HG03378 (cell line): ENCODE data around the gene OSBPL10.

Source experiments
- ATAC-seq: cut with Tn5 transposase; IDR thresholded peaks from one replicate; pipeline ENCODE4 v1.9.1; 2021; ENCODE audit warnings: mild to moderate bottlenecking, moderate library complexity; ENCODE audit not compliant: unreplicated experiment

Gene OSBPL10

DNA sequence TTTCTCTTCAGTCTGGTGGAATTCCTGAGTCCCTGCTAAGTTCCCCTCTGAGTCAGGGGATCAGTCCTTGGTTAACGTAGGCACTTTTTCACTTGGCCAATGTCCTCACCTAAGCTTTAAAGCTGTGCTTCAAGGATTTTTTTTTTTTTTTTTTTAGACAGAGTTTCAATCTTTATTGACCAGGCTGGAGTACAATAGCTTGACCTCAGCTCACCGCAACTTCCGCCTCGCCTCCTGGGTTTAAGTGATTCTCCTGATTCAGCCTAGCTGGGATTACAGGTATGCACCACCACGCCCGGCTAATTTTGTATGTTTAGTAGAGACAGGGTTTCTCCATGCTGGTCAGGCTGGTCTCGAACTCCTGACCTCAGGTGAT is 228.0 kb downstream of the OSBPL10 start:
- no peak for ATAC-seq

- ATAC-seq: no peak
Measured at GRCh38 chr3:31752305-31753049, 228.6 kb downstream of the OSBPL10 start.

DNA sequence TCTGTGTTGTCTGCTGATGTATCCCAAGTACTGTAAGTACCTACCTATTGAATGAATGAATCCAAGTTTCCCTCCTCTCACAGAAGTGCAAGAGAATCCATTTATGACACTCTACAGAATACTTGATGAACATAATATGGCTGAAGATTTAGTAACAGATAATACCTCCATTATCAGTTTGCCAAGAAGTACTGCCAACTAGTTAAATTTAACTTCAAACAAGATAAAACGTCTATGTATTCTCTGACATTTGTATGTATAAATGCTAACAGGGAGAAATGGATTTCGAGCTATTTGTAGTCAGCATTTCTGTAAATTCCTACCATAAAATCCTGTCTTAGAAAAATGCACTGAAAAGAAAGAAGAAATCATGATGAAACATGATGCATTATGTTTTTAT is 230.7 kb downstream of the OSBPL10 start:
- ATAC-seq: no peak

- no peak for ATAC-seq
Measured at GRCh38 chr3:31748933-31749295, 232.1 kb downstream of the OSBPL10 start.

GRCh38 chr3:31748281-31748932 is 232.7 kb downstream of the OSBPL10 start:
- ATAC-seq: no peak

- no peak for ATAC-seq
Measured at GRCh38 chr3:31747785-31748184, 233.3 kb downstream of the OSBPL10 start.

DNA sequence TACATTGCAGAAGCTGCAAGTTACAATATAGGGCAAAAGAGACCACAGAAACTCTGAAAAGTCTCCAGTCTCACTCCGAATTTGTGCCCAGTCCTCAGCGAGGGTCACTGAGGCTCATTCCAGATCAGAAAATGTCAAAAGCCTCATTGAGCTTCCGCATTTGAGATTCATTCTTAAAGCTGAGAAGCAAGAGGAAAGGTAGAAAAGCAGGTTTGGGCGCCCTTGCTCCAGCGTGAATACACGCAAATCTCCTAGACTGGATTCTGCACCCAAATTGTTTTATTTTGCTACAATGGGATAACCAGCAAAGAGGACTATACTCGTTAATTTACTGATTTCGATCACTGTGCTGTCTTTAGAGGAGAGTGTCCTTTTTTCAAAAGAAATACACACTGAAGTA is 236.1 kb downstream of the OSBPL10 start:
- ATAC-seq: no peak

GRCh38 chr3:31743331-31744089 is 237.6 kb downstream of the OSBPL10 start:
- ATAC-seq: no peak

- ATAC-seq: no peak
Measured at GRCh38 chr3:31740397-31740796, 240.7 kb downstream of the OSBPL10 start.

GRCh38 chr3:31738412-31738811 is 242.7 kb downstream of the OSBPL10 start:
- ATAC-seq: no peak

DNA sequence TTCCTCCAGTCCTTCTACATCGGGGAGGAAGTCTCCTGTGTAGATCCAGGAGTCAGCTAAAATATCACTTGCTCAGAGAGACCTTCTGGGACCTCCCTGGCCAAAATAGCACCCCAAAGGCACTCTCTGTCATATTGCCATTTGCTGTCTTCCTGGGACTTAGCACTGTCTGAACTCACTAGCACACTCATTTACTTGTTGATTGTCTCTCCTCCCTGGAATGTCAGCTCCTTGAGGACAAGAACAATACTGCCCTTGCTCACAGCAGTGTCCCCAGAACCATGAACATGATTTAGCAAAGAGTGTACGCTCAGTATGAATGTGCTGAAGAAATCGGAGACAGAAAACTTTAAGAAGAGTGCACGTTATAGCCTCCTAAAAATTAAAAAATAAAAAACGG is 245.4 kb downstream of the OSBPL10 start:
- no peak for ATAC-seq

- ATAC-seq: no peak
Measured at GRCh38 chr3:31733234-31733667, 247.8 kb downstream of the OSBPL10 start.

GRCh38 chr3:31732548-31732947 is 248.5 kb downstream of the OSBPL10 start:
- ATAC-seq: no peak

DNA sequence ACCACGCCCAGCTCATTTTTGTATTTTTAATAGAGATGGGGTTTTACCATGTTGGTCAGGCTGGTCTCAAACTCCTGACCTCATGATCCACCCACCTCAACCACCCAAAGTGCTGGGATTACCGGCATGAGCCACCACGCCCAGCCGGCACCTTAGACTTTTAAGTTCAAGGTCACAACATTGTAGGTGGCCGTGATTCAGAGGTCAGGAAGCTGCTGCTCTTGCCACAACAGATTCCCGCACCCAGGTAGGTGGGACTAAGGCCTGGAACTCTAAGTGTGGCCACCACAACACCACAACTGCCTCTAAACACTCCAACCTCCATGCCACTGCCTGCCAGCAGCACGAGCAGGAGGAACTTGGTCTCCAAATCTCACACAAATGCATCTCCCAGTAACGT is 251.5 kb downstream of the OSBPL10 start:
- ATAC-seq: no peak

DNA sequence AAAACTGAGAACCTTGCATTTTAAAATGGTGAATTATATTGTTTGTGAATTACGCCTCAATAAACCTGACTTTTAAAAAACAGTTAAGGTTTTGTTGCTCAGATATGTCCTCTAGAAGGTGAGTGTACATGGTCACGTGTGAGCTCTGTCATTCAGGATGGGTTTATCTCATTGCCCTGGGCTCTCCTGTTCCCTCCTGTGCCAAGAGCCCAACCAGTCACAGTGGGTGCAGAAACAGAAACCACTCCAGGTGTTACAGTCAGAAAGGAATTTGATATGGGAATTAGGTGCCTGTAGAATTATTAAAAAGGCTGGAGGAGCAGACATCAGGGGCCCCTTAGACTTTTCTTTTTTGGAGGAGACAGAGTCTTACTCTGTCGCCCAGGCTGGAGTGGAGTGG is 252.0 kb downstream of the OSBPL10 start:
- no peak for ATAC-seq

- no peak for ATAC-seq
Measured at GRCh38 chr3:31728403-31728802, 252.7 kb downstream of the OSBPL10 start.

DNA sequence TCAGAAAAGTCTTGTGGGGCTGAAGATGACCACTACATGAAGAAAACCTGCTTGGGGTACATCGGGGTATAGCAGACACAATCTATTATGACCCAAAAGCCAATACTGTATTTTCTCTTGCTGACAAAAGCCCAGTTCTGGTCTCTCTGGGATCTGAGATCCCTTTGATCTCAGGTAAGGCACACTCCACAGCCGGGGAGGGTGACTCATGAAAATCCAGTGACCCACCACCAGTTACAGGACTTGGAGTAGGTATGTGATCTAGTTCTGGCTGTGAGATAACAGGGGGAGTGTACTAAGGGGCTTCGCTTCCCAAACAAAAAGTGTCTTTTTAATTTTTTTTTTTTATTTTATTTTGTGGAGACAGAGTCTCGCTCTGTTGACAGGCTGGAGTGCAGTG is 255.1 kb downstream of the OSBPL10 start:
- ATAC-seq: no peak

GRCh38 chr3:31725568-31725967 is 255.5 kb downstream of the OSBPL10 start:
- no peak for ATAC-seq

DNA sequence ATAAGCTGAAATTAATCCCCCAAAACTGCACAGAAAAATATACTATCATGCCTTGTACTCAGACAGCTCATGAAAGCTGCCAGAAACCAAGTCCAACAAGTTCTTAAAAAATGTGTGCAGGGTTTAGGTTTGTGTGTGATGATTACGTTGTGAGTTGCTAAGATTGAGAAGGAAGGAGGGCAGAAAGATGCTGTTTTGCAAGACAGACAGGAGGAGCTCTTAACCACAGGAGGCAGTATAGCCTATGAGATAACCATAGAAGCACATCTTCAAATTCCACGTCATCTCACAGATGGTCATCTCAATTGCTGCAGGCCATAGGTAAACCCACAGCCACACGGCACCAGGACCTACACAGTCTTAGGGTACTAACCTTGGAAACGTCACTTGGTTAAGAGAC is 256.4 kb downstream of the OSBPL10 start:
- no peak for ATAC-seq

DNA sequence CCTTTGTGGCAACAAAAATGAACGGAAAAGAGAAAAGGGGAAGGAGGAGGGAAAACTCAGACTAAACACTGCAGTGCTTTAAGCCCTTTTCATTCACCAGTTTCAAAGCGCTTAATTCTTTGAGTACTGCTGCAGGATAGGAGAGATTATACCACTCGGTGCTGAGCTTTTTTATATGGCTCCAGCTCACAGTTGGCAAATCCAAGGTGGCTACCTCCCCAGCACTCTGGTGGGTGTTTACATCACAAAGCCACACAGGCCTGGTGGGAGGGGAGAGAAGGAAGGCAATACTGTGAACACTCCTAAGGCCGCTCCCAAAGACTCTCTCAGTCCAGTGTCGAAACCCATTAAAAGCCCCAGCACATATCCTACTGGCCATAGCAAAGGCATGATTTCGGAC is 256.9 kb downstream of the OSBPL10 start:
- no peak for ATAC-seq

- no peak for ATAC-seq
Measured at GRCh38 chr3:31723701-31724100, 257.4 kb downstream of the OSBPL10 start.

DNA sequence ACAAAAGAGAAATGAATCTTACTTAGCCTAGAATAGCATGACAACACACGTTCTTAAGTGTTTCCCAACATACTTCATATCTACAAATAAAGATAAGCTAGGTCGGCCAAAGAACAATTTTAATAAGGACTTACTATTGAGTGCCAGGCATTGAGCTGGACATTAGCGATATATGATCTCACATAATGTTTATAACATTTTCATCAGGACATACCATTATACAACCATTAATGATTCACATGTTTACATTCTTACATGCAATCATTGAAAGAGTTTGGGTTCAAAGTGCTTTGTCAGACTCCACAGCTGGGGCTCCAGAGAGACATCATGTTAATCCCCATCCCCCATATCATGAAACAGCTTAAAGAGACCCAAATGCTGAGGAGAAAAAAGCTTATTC is 259.4 kb downstream of the OSBPL10 start:
- ATAC-seq: no peak
